Gastrocnemius medialis (tissue), 4 donors: Measurements from ENCODE around the gene EFR3B. TPM values are rescaled to one million over a fixed set of nuclear protein-coding genes. Genes with fewer than 3 reads are reported as not detected.

ENCODE experiments used
- ATAC-seq, 2 donors: fragments of 150-250 bp; one replicate each; pipeline ENCODE4 v1.9.1; 2016
- DNase-seq, 2 donors: peaks; one replicate each; pipeline ENCODE4 v3.0.0-alpha.2; 2019
- H3K27ac ChIP-seq, 4 donors: fragments of 200-600 bp; sonication (generic); 1 replicate in 1 of 4; 2 replicates in 3 of 4; pipeline ENCODE4 v1.5.1; 2016 to 2018; ENCODE audit warnings: mild to moderate bottlenecking in 2 of 4, moderate library complexity in 1 of 4
- H3K27me3 ChIP-seq, 3 donors: fragments of 200-600 bp; sonication (generic) in 2 of 3; 1 replicate in 1 of 3; 2 replicates in 2 of 3; pipeline versions ENCODE4 v1.5.1 to v1.6.0; 2016 to 2019; ENCODE audit warnings: mild to moderate bottlenecking in 1 of 3, moderate library complexity in 1 of 3
- H3K36me3 ChIP-seq, 2 donors: fragments of 200-600 bp; sonication (generic) in 1 of 2; one replicate each; pipeline ENCODE4 v1.5.1; 2017 to 2018
- H3K4me1 ChIP-seq, 2 donors: fragments of 200-600 bp; sonication (generic) in 1 of 2; one replicate each; pipeline ENCODE4 v1.5.1; 2016 to 2017; ENCODE audit warnings: mild to moderate bottlenecking in 2 of 2
- H3K4me3 ChIP-seq, 4 donors: fragments of 200-600 bp; sonication (generic) in 3 of 4; 1 replicate in 1 of 4; 2 replicates in 3 of 4; pipeline ENCODE4 v1.5.1; 2016 to 2019; ENCODE audit warnings: mild to moderate bottlenecking in 2 of 4
- H3K9me3 ChIP-seq, 3 donors: fragments of 200-600 bp; sonication (generic) in 2 of 3; 1 replicate in 1 of 3; 2 replicates in 2 of 3; pipeline ENCODE4 v1.5.1; 2016 to 2019
- CTCF ChIP-seq, 5 experiments: fragments of 450-650 bp in 3 of 5; fragments of 200-600 bp in 2 of 5; sonication (generic) in 2 of 5; IDR thresholded peaks in 4 of 5; conservative IDR thresholded peaks in 1 of 5; 1 replicate in 4 of 5; 2 replicates in 1 of 5; pipeline ENCODE4 v1.5.1; 2016 to 2019; ENCODE audit warnings: antibody characterized with exemption in 5 of 5, mild to moderate bottlenecking in 3 of 5, moderate library complexity in 3 of 5
- POLR2A ChIP-seq, 2 donors: fragments of 450-650 bp; IDR thresholded peaks; one replicate each; pipeline ENCODE4 v1.6.1; 2017; ENCODE audit warnings: antibody characterized with exemption in 2 of 2, mild to moderate bottlenecking in 2 of 2, moderate library complexity in 2 of 2
- in situ Hi-C, 4 donors: fragments of 200-750 bp; cut with MboI; loops; one replicate each; pipeline versions ENCODE4 v1.15.0 to v1.8.0; 2017; ENCODE audit warnings: low sequenced_read_pairs in 4 of 4
- intact Hi-C: fragments of 100-400 bp; cut with DNase I; formaldehyde crosslinking; loops from one replicate; pipeline ENCODE4 v1.15.1; 2023; ENCODE audit warnings: low total_unique reads
- total RNA-seq, 4 donors: library from RNA; depleted of rRNA; stranded (reverse); fragments of >200 nt; gene quantifications; one replicate each; pipeline versions ENCODE4 v1.1.0 to v1.2.3, GENCODE V29; 2016

The EFR3B gene
- total RNA-seq, 4 donors from 2014 or later = 0.29 to 1.4 (median 0.67) TPM

GRCh38 chr2:25173719-25174118, 131.8 kb downstream of the EFR3B start:
- ATAC-seq = no peak
- H3K27me3 ChIP-seq = peaks cover 6 to 27% (median 14%) of the 10 kb centered on the region in 3 donors
- TF ChIP-seq POLR2A (IDR thresholded peaks at IDR 0.05) (no peak), CTCF (IDR thresholded peaks at IDR 0.05 in 4 of 5, conservative IDR thresholded peaks at IDR 0.05 in 1 of 5) (no peak)
- DNase-seq = no peak
- no peaks in the 10 kb centered on the region for H3K36me3 ChIP-seq
- no peak overlapping the region for H3K27ac ChIP-seq
- in situ Hi-C loops (no loop called here), intact Hi-C loops (no loop called here)
- H3K9me3 ChIP-seq = no peaks in the 10 kb centered on the region
- peaks cover under 1% of the 10 kb centered on the region in 2 donors for H3K4me1 ChIP-seq
- H3K4me3 ChIP-seq = no peak overlapping the region

DNA sequence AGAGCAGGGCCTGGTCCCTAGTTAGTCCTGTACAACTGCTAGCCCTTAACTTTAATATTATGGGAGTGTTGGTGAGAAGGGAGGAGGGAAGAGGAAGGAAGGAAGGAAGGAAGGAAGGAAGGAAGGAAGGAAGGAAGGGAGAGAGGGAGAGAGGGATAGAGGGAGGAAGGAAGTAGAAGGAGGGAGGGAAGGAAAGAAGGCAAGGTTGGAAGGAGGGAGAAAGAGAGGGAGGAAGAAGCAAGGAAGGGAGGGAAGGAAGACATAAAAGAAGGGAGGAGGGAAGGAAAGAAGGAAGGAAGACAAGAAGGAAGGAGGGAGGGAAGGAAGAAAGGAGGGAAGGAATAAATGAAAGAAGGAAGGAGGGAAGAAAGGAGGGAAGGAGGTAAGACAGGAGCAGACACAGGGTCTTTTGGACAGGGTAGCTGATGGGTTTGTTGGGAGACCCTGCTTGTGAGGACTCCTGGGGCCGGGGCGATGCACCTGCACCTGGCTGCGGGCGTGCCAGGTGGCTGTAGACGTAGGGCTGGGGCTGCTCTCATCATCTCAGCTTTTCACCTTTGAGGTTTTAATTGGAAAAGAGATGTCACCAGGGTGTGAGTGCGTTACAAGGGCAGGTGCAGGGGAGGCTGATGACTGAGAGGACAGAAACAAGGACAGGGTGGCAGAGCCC, 132.5 kb downstream of the EFR3B start:
- H3K36me3 ChIP-seq = no peaks in the 10 kb centered on the region
- TF ChIP-seq POLR2A (IDR thresholded peaks at IDR 0.05) (no peak), CTCF (IDR thresholded peaks at IDR 0.05 in 4 of 5, conservative IDR thresholded peaks at IDR 0.05 in 1 of 5) (no peak)
- DNase-seq = no peak
- no peaks in the 10 kb centered on the region for H3K4me1 ChIP-seq
- intact Hi-C loops = no loop called here
- no peak overlapping the region for H3K4me3 ChIP-seq
- peaks cover 0 to 21% (median 9%) of the 10 kb centered on the region in 3 donors for H3K27me3 ChIP-seq
- no peak overlapping the region for H3K27ac ChIP-seq
- no peak for ATAC-seq
- no peaks in the 10 kb centered on the region for H3K9me3 ChIP-seq
- in situ Hi-C loops = no loop called here

DNA sequence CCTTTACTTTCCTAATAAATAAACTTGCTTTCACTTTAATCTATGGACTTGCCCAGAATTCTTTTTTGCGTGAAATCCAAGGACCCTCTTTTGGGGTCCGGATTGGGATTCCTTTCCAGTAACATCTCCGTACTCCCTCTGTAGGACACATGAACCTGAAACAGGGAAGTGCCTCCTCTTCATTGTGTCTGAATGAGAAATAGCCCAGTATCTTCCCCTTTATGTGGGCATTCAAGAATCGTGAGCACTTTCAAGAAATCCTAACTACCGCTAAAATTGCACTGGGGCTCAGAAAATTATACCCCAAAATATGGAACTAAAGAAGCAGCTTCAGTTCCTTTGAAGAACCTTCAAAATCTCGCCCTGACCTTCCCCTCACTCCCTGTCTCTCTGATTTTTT, 134.3 kb downstream of the EFR3B start:
- H3K36me3 ChIP-seq = no peaks in the 10 kb centered on the region
- in situ Hi-C loops = no loop called here
- H3K9me3 ChIP-seq = no peaks in the 10 kb centered on the region
- H3K4me3 ChIP-seq = no peak overlapping the region
- TF ChIP-seq CTCF (IDR thresholded peaks at IDR 0.05 in 4 of 5, conservative IDR thresholded peaks at IDR 0.05 in 1 of 5) = no peak
- TF ChIP-seq POLR2A (IDR thresholded peaks at IDR 0.05) = no peak
- H3K27me3 ChIP-seq = peaks cover 0 to 7% (median 3%) of the 10 kb centered on the region in 3 donors
- intact Hi-C loops = no loop called here
- no peaks in the 10 kb centered on the region for H3K4me1 ChIP-seq
- ATAC-seq (no peak), DNase-seq (no peak)
- H3K27ac ChIP-seq = no peak overlapping the region

GRCh38 chr2:25176541-25177181, 134.8 kb downstream of the EFR3B start:
- no peak overlapping the region for H3K4me3 ChIP-seq
- no peaks in the 10 kb centered on the region for H3K36me3 ChIP-seq
- in situ Hi-C loops (no loop called here), intact Hi-C loops (no loop called here)
- no peak overlapping the region for H3K27ac ChIP-seq
- ATAC-seq = no peak
- no peak for TF ChIP-seq CTCF (IDR thresholded peaks at IDR 0.05 in 4 of 5, conservative IDR thresholded peaks at IDR 0.05 in 1 of 5)
- TF ChIP-seq POLR2A (IDR thresholded peaks at IDR 0.05) = no peak
- peaks cover 0 to 8% (median 3%) of the 10 kb centered on the region in 3 donors for H3K27me3 ChIP-seq
- H3K4me1 ChIP-seq = no peaks in the 10 kb centered on the region
- DNase-seq = no peak
- no peaks in the 10 kb centered on the region for H3K9me3 ChIP-seq
